Naive thymus-derived CD8-positive, alpha-beta T cell (primary cell): Measurements from ENCODE around the gene PDZD2. TPM values are rescaled to one million over a fixed set of nuclear protein-coding genes. Genes with fewer than 3 reads are reported as not detected.

ENCODE experiments used
- ATAC-seq, 2 donors: fragments of 150-1000 bp; cut with Tn5 transposase in 1 of 2; sonication (Bioruptor Pico), chemical (Tn5 transposase) in 1 of 2; 1 replicate in 1 of 2; 2 replicates in 1 of 2; pipeline ENCODE4 v1.10.0; 2021; ENCODE audit warnings: mild to moderate bottlenecking in 2 of 2, moderate library complexity in 2 of 2
- POLR2A ChIA-PET: fragments of 350-600 bp; sonication (Branson Sonifier 250); formaldehyde crosslinking; loops from one replicate; lab custom pipeline; 2021; ENCODE audit warnings: antibody characterized with exemption; lab: Charles Lee
- DNase-seq, 10 donors: peaks; one replicate each; pipeline versions ENCODE4 v3.0.0 to v3.0.0-alpha.2; 2020 to 2022
- H3K27ac Mint-ChIP-seq, 10 donors: one replicate each; pipeline ENCODE4 v1.8.0; 2020 to 2022; ENCODE audit warnings: mild to moderate bottlenecking in 10 of 10, mixed read lengths in 10 of 10, moderate library complexity in 4 of 10, inconsistent platforms in 1 of 10
- H3K27me3 Mint-ChIP-seq, 5 donors: one replicate each; pipeline ENCODE4 v1.8.0; 2021 to 2022; ENCODE audit warnings: mixed read lengths in 5 of 5
- H3K36me3 Mint-ChIP-seq, 3 donors: one replicate each; pipeline ENCODE4 v1.8.0; 2020 to 2022; ENCODE audit warnings: mixed read lengths in 3 of 3, mild to moderate bottlenecking in 2 of 3, inconsistent platforms in 1 of 3
- H3K4me1 Mint-ChIP-seq, 4 donors: one replicate each; pipeline ENCODE4 v1.8.0; 2021 to 2022; ENCODE audit warnings: mixed read lengths in 4 of 4
- H3K4me3 Mint-ChIP-seq, 10 donors: one replicate each; pipeline ENCODE4 v1.8.0; 2020 to 2022; ENCODE audit warnings: mild to moderate bottlenecking in 10 of 10, mixed read lengths in 10 of 10, moderate library complexity in 6 of 10, inconsistent platforms in 1 of 10
- H3K9me3 Mint-ChIP-seq, 9 donors: one replicate each; pipeline ENCODE4 v1.8.0; 2020 to 2022; ENCODE audit warnings: mixed read lengths in 9 of 9, mild to moderate bottlenecking in 3 of 9, inconsistent platforms in 1 of 9, moderate library complexity in 1 of 9
- microRNA-seq: library from miRNA; unstranded; fragments of <30 nt; microRNA quantifications from one replicate; pipeline ENCODE4 v1.2.0, GENCODE V29; 2022; ENCODE audit warnings: borderline microRNAs expressed
- polyA plus RNA-seq, 3 donors: library from polyadenylated mRNA; unstranded; fragments of 300-500 nt; fragmentation: Illumina TruSeq; gene quantifications; one replicate each; pipeline ENCODE4 v1.2.3, GENCODE V29; 2021
- total RNA-seq, 8 experiments: library from RNA in 2 of 8; stranded (reverse) in 2 of 8; gene quantifications; one replicate each; pipeline ENCODE4 v1.2.3 and lab custom pipeline; 2021 to 2026

Gene PDZD2
- total and polyA plus RNA-seq, 5 experiments from 2014 or later: 0.73 to 1.7 (median 1.3) TPM; not detected in 1

GRCh38 chr5:32159328-32160072 lies 520.6 kb downstream of the PDZD2 start:
- Mint-ChIP-seq H3K27me3 (no peaks in the 10 kb centered on the region), H3K27ac (peak overlapping the region in 2 of 10 donors; percentile 11 to 55), H3K36me3 (peaks cover 0 to 26% (median 14%) of the 10 kb centered on the region in 3 donors), H3K4me3 (no peak overlapping the region), H3K4me1 (peaks cover 12 to 47% (median 25%) of the 10 kb centered on the region in 4 donors), H3K9me3 (no peaks in the 10 kb centered on the region)
- ATAC-seq (no peak), DNase-seq (no peak)
- POLR2A ChIA-PET: no interaction called here

- DNase-seq (no peak), ATAC-seq (no peak)
- Mint-ChIP-seq H3K4me1 (peaks cover 11 to 45% (median 23%) of the 10 kb centered on the region in 4 donors), H3K36me3 (peaks cover 0 to 27% (median 14%) of the 10 kb centered on the region in 3 donors), H3K4me3 (peak overlapping the region in 2 of 10 donors; percentile 3 to 46), H3K9me3 (no peaks in the 10 kb centered on the region), H3K27me3 (no peaks in the 10 kb centered on the region), H3K27ac (peak overlapping the region in 1 of 10 donors; percentile 34)
- POLR2A ChIA-PET: no interaction called here
Measured at GRCh38 chr5:32160228-32160627, 521.3 kb downstream of the PDZD2 start.

Small RNA genes lying within 50 kb of the gene (microRNA-seq; reads per million reads assigned to microRNA genes)
- gene MIR4279: not detected

Other genes starting within 250 kb of the PDZD2 start
- gene DROSHA, start 107.0 kb upstream of the PDZD2 start, total RNA-seq: 10 to 100 TPM; 67.7 to 72.7 TPM
- 10 to 100 TPM; 13.5 to 25.0 (median 16.7) TPM for gene DROSHA, start 107.0 kb upstream of the PDZD2 start, polyA plus RNA-seq
- gene C5orf22, start 106.8 kb upstream of the PDZD2 start, total RNA-seq: 10 to 100 TPM; 17.1 to 35.7 TPM
- gene C5orf22, start 106.8 kb upstream of the PDZD2 start, polyA plus RNA-seq: 10 to 100 TPM; 15.9 to 19.5 (median 16.5) TPM